ENCODE measurements around the gene CCDC87.
"Not testable (repeated sequence)": the region's sequence is repeated elsewhere in the genome, so short reads cannot be mapped to it uniquely, and the experiment has no call there.

The CCDC87 gene

DNA sequence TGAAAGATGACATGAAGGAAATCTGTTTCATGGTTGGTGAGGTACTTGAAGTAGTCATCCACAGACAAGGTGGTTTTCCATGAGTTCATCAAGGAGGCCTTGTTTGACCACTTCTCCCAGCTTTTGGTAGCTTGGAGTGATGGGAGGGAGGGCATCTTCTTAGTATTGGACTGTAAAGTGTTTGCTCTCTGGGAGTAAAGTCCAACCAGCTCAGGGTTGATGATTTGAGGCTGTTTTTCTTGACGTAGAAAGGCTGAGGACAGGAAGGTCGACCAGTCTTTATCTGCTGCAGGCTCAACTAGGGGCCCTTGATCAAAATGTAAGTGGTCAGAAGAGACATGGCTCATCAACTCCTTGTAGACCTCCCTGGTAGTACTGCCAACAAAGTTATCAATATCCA lies 1.7 kb downstream of the CCDC87 start:
- TF ChIP-seq, protein P1, sequence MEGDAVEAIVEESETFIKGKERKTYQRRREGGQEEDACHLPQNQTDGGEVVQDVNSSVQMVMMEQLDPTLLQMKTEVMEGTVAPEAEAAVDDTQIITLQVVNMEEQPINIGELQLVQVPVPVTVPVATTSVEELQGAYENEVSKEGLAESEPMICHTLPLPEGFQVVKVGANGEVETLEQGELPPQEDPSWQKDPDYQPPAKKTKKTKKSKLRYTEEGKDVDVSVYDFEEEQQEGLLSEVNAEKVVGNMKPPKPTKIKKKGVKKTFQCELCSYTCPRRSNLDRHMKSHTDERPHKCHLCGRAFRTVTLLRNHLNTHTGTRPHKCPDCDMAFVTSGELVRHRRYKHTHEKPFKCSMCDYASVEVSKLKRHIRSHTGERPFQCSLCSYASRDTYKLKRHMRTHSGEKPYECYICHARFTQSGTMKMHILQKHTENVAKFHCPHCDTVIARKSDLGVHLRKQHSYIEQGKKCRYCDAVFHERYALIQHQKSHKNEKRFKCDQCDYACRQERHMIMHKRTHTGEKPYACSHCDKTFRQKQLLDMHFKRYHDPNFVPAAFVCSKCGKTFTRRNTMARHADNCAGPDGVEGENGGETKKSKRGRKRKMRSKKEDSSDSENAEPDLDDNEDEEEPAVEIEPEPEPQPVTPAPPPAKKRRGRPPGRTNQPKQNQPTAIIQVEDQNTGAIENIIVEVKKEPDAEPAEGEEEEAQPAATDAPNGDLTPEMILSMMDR (IDR thresholded peaks at IDR 0.05; ENCODE audit: control insufficient read depth, extremely low read depth, insufficient read depth), result no peak
- no peak overlapping the region for H3K4me3 ChIP-seq (ENCODE audit: low read depth, low read length)
- no peak for DNase-seq (ENCODE audit: low read depth)

DNA sequence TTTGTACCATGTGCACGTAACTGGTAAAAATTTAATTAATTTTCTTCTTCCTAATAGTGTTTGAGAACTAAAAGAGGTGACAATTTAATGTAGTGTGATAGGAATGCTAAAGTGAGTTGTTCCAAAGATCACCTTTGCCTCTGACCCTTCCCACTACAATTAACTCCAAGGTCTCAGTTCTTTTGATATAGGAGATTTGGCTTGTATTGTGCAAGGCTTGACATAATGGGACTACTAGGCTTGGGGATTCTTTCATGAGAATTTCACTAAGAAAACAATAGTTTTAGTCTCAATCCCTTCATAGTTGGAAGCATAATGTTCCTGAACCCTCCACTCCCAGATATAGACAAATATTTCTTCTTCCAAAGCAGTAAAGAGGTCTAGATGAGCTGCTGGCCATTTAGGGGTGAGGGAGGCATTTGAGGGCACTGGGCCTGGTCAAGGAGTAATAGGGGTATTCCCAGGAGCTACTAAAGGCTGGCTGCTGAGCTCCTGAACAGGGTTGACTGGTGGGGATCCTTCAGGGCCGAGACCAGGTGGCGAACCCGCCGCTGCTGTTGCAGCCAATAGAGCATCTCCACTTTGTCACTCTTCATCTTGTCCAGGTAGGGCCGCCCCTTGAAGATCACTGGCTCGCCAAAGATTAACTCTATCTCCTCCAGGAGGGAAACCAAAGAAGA lies 2.7 kb downstream of the CCDC87 start:
- no peak overlapping the region for H3K4me3 ChIP-seq (ENCODE audit: low read depth, low read length)
- TF ChIP-seq, protein P1 (IDR thresholded peaks at IDR 0.05; ENCODE audit: control insufficient read depth, extremely low read depth, insufficient read depth), result no peak
- no peak for DNase-seq (ENCODE audit: low read depth)

DNA sequence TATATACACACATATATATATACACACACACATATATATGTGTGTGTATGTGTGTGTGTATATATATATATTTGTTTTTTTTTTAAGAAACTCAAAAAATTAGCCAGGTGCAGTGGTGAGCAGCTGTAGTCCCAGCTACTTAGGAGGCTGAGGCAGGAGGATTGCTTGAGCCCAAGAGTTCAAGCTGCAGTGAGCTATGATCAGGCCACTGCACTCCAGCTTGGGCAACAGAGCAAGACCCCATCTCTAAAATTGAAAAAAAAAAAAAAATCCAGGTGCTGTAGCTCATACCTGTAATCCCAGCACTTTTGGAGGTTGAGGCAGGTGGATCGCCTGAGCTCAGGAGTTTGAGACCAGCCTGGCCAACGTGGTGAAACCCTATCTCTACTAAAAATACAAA lies 3.5 kb downstream of the CCDC87 start:
- H3K4me3 ChIP-seq (ENCODE audit: low read depth, low read length); DNase-seq (ENCODE audit: low read depth): not testable (repeated sequence)

DNA sequence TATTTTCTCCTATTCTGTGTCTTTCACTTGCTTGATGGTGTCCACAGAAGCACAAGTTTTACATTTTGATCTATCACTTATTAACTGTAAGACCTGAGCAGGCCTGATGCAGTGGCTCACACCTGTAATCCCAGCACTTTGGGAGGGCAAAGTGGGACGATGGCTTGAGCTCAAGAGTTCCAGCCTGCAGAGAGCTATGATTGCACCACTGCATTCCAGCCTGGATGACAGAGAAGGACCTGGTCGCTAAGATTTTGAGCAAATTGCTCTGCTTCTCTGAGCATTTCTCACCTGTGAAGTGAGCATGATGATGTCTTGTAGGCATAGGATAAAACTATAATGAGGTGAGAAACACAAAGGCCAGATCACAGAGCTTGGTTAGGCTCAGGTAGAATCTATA lies 6.7 kb downstream of the CCDC87 start:
- TF ChIP-seq, protein P1 (IDR thresholded peaks at IDR 0.05; ENCODE audit: control insufficient read depth, extremely low read depth, insufficient read depth), result no peak
- no peak for DNase-seq (ENCODE audit: low read depth)
- no peak overlapping the region for H3K4me3 ChIP-seq (ENCODE audit: low read depth, low read length)

DNA sequence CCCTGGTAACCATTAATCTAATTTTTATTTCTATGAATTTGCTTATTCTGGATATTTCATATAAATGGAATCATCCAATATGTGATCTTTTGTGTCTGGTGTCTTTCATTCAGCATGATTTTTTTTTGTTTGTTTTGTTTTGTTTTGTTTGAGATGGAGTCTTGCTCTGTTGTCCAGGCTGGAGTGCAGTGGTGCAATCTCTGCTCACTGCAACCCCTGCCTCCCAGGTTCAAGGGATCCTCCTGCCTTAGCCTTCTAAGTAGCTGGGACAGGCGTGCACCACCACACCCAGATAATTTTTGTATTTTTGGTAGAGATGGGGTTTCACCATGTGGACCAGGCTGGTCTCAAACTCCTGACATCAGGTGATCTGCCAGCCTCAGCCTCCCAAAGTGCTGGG lies 7.4 kb downstream of the CCDC87 start:
- DNase-seq (ENCODE audit: low read depth), result not testable (repeated sequence)

DNA sequence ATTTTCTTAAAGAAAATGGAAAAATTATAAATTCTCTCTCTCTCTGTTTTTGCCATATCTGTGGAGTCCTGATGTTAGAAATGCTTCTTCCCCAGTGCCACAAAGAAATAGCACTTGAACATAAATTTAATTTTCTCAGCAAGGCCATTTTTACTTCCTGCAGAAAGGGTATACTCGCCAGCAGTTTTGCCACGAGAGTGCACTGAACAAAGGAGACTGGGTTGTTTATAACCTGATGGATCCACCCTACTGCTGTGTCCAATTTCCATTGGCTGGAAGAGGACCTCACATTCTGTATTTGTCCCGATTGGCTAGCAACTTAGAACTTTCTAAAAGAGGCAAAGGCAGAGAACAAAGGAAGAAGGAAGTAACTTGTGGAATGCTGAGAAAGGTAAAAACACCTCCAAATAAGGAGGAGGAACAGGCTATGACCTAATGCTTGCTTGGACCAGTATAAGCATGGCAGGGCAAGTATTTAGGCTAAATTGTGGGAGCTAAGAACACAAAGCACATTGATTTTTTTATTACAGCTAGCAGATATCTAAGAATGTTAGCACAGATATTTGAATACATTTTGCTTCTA lies 10.2 kb downstream of the CCDC87 start:
- H3K4me3 ChIP-seq (ENCODE audit: low read depth, low read length), result not testable (repeated sequence)

More for the DNA sequence above, 7.4 kb downstream of the CCDC87 start:
- not testable (repeated sequence) for H3K4me3 ChIP-seq (ENCODE audit: low read depth, low read length)

DNA sequence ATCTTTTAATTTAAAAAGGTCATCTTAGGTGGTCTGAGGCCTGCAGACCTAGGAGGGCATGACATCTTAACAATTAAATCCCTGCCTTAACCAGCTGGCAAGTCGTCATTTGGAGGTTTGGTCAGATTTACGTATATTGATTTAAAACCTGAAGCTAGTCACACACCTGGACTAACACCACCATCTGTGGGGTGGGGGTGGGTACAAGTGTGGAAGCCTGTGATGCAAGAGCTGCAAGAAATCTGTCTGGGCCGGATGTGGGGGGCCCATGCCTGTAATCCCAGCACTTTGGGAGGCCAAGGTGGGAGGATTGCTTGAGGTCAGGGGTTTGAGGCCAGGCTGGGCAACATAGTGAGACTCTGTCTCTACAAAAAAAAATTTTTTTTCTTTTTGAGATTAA lies 11.6 kb downstream of the CCDC87 start:
- TF ChIP-seq, protein P1 (IDR thresholded peaks at IDR 0.05; ENCODE audit: control insufficient read depth, extremely low read depth, insufficient read depth), result no peak
- H3K4me3 ChIP-seq (ENCODE audit: low read depth, low read length), result no peak overlapping the region
- no peak for DNase-seq (ENCODE audit: low read depth)

More for the DNA sequence above, 10.2 kb downstream of the CCDC87 start:
- DNase-seq (ENCODE audit: low read depth), result not testable (repeated sequence)

DNA sequence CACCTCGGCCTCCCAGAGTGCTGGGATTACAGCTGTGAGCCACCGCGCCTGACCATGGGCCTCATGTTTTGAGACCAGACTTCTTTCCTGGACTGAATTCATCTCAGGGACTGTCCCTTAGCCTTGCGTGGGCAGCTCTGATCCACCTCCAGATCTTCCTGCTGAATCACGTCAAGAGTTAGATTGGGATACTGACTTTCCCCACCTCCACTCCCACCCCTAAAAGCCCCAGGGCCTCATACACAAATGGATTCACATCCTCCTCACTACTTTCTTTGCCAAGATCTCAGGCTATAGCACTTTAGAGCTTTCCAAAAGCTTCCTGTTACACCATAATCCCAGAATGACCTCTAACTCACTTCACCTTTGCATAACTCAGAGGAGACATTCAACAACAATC lies 12.1 kb downstream of the CCDC87 start:
- TF ChIP-seq, protein P1 (IDR thresholded peaks at IDR 0.05; ENCODE audit: control insufficient read depth, extremely low read depth, insufficient read depth), result no peak
- no peak for DNase-seq (ENCODE audit: low read depth)
- H3K4me3 ChIP-seq (ENCODE audit: low read depth, low read length), result no peak overlapping the region

Measured in LNCaP clone FGC (cell line).